ENCODE measurements around the gene CERS6.
"Not testable (repeated sequence)": the region's sequence is repeated elsewhere in the genome, so short reads cannot be mapped to it uniquely, and the experiment has no call there.

CERS6 gene

GRCh38 chr2:168654705-168655104, 198.6 kb downstream of the CERS6 start:
- no peak for DNase-seq (ENCODE audit: low spot score)
- no peak for TF ChIP-seq CTCF (IDR thresholded peaks at IDR 0.05; ENCODE audit: extremely low read depth, insufficient read depth, missing control alignments)
- in situ Hi-C loops (cut with MboI; ENCODE audit: low pct_unique_long_range_greater_than_20kb, low sequenced_read_pairs, unreplicated experiment), result no loop called here

GRCh38 chr2:168655207-168655606, 199.1 kb downstream of the CERS6 start:
- DNase-seq (ENCODE audit: low spot score), result no peak
- in situ Hi-C loops (cut with MboI; ENCODE audit: low pct_unique_long_range_greater_than_20kb, low sequenced_read_pairs, unreplicated experiment), result no loop called here
- TF ChIP-seq CTCF (IDR thresholded peaks at IDR 0.05; ENCODE audit: extremely low read depth, insufficient read depth, missing control alignments), result no peak

- DNase-seq (ENCODE audit: low spot score); in situ Hi-C loops (cut with MboI; ENCODE audit: low pct_unique_long_range_greater_than_20kb, low sequenced_read_pairs, unreplicated experiment): not testable (repeated sequence)
Observed at GRCh38 chr2:168657378-168657777, 201.3 kb downstream of the CERS6 start.

GRCh38 chr2:168658706-168659105, 202.6 kb downstream of the CERS6 start:
- in situ Hi-C loops (cut with MboI; ENCODE audit: low pct_unique_long_range_greater_than_20kb, low sequenced_read_pairs, unreplicated experiment), result no loop called here
- TF ChIP-seq CTCF (IDR thresholded peaks at IDR 0.05; ENCODE audit: extremely low read depth, insufficient read depth, missing control alignments), result no peak
- no peak for DNase-seq (ENCODE audit: low spot score)

GRCh38 chr2:168660870-168661862, 205.1 kb downstream of the CERS6 start:
- DNase-seq (ENCODE audit: low spot score), result no peak
- in situ Hi-C loops (cut with MboI; ENCODE audit: low pct_unique_long_range_greater_than_20kb, low sequenced_read_pairs, unreplicated experiment), result no loop called here

GRCh38 chr2:168661863-168662256, 205.8 kb downstream of the CERS6 start:
- in situ Hi-C loops (cut with MboI; ENCODE audit: low pct_unique_long_range_greater_than_20kb, low sequenced_read_pairs, unreplicated experiment), result no loop called here
- no peak for TF ChIP-seq CTCF (IDR thresholded peaks at IDR 0.05; ENCODE audit: extremely low read depth, insufficient read depth, missing control alignments)
- no peak for DNase-seq (ENCODE audit: low spot score)

More at GRCh38 chr2:168660870-168661862, 205.1 kb downstream of the CERS6 start:
- TF ChIP-seq CTCF (IDR thresholded peaks at IDR 0.05; ENCODE audit: extremely low read depth, insufficient read depth, missing control alignments), result no peak

GRCh38 chr2:168662651-168663208, 206.7 kb downstream of the CERS6 start:
- in situ Hi-C loops (cut with MboI; ENCODE audit: low pct_unique_long_range_greater_than_20kb, low sequenced_read_pairs, unreplicated experiment), result no loop called here
- no peak for DNase-seq (ENCODE audit: low spot score)
- TF ChIP-seq CTCF (IDR thresholded peaks at IDR 0.05; ENCODE audit: extremely low read depth, insufficient read depth, missing control alignments), result no peak
